NOMO-1 (cell line): ENCODE measurements around the gene ICAM4.

Source experiments
- DNase-seq, 2 experiments: peaks; one replicate each; lab custom pipeline; 2025; ENCODE audit not compliant: unreplicated experiment in 2 of 2; lab: John Stamatoyannopoulos, UW

The ICAM4 gene

GRCh38 chr19:10317045-10317856, 30.5 kb downstream of the ICAM4 start:
- no peak for DNase-seq

DNA sequence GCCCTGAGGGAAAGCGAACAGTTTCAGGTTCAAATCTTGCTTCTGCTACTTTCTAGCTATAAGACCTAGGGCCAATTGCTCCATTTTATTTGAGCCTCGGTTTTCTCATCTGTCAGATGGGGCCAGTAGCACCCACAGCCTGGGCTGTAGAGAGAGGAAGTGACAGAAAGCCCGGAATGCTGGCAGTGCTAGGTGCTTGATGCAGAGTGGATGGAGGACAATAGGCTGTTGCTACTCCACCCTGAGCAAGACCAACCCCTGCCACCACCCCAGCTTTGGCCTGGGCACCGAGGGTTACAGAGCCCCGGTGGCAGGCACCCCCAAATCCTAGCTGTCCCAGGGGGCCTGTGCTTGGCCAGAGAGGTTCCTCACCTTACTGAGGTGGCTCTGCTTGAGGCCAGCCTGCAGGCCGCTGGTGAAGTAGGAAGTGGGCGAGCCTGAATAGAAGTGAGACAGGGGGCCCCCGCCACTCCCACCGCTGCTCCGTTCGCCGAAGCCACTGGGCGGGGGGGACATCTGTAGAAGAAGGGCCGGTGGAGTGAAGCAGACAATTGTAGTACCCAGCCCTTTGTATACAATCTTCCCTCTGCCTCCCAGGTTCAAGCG, 31.2 kb downstream of the ICAM4 start:
- no peak for DNase-seq

DNA sequence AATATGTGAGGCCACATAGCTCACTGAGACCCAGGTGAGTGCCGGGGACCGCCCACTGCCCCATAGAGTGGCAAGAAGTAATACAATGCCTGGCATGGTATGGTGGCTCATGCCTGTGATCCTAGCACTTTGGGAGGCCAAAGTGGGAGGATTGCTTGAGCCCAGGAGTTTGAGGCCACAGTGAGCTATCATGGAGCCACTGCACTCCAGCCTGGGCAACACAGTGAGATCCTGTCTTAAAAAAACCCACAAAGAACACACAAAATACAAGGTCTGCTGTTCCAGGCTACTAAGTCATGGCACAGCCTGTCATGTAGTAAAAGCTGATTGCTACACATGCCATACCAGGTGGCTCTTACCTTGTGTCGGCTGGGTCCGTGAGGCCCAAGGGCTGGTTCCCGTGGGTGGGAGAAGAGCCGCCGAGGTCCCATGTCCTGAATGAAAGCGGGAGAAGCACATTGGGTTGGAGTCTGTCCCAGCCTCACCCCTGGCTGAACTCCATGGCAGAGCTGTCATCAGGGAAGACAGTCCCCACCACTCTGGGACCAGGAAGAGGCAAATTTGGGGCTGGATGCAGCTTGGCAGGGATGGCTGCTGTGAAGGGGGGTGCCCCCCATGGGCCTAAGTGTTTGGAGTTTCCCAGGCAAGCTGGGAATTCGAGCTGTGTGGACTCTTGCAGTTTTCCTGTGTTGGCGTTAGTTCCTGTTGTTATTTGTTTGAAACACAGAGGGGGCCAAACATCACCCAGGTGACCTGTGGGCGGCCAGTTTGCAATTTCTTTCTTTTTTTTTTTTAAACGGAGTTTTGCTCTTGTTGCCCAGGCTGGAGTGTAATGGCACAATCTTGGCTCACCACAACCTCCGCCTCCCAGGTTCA, 32.3 kb downstream of the ICAM4 start:
- DNase-seq, result no peak

DNA sequence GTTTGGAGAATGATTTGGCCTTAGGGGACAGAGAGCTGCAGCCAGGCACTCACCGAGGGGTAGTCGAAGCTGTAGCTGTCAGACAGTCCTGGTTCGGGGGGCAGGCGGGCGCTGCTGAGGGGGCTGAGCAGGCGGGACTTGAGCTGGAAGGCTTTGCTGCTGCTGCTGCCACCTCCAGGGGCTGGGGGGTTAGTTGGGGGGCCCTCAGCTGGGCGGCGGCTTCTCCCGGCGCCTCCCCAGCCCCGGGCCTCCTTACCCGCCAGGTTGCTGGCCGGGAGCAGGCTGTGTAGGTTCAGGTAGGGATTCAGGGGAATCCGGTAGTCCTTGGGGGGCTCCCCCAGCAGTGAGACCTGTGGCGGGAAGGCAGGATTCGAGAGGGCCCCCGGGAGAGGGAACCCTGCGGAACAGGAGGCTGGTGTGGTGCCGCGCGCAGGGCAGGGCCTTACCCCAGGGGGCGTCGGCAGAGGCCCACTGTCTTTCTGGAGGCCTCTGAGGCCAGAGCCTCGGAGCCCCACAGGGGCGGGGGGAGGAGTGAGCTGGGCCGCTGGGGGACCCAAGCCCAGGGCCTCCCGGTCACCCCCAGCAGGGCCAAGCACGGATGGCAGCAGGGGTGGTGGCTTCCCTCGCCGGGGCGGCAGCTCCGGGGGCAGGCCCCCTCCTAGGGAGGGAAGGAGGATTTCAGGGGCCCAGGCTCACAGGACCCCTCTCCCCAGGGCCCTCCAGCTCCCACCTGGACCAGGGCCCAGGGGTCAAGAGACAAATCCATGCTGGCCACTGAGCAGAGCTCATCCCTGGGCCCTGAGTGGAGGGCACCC, 34.1 kb downstream of the ICAM4 start:
- no peak for DNase-seq

DNA sequence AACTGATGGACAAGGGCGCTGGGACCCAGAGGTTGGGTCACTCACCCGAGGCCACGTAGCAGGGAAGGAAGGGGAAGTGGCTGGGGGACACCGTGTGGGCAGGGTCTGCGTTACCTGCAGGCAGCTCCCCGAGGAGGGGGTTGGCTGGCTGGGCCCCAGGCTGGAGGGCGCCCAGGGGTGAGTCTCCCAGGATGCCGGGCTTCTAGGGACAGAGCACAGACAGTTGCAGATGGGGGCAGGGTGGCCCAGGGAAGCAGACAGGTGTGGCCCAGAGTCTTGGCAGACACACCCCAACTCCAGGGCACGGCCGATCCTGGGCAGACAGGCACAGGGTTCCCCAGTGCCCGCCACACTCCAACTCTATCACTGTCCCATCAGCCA, 34.7 kb downstream of the ICAM4 start:
- no peak for DNase-seq

DNA sequence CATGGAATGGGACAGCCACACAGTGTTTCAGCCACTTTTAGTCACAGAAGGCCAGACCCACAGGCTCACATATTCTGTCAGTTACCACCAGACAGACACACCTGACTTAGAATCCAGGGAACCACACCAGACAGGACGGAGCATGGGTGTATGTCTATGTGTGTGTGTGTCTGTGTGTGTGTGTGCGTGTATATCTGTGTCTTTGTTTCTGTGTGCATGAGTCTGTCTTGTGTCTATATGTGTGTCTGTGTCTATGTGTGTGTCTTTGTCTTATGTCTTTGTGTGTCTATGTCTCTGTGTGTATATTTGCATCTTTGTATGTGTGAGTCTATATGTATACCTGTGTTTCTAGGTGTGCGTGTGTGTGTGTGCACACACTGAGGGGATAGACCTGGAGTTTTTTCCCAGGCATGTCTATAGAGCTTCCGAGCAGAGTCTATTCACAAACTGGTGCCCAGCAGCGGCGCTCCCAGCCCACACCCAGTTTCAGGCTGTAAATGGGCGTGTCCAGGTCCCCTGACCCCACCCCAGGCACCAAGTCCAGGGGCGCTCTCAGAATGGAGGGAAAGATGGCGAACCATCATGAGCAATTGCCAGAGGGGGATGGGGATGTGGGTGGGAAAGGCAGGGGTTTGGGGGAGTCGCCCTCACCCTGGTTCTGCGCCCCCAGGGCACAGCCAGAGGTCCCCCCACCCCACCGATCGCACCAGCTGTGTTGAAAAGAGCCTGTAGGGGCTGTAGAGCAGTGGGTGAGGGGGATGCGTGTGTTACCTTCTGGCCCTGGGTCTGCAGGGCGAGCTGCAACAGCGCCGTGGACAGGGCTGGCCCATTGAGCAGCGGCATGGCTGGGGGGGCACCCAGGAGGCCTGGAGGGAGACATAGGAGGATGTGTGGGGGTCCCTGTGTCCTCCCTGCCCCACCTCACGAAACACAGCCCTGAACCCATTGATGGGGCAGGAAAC, 35.4 kb downstream of the ICAM4 start:
- DNase-seq, result no peak

DNA sequence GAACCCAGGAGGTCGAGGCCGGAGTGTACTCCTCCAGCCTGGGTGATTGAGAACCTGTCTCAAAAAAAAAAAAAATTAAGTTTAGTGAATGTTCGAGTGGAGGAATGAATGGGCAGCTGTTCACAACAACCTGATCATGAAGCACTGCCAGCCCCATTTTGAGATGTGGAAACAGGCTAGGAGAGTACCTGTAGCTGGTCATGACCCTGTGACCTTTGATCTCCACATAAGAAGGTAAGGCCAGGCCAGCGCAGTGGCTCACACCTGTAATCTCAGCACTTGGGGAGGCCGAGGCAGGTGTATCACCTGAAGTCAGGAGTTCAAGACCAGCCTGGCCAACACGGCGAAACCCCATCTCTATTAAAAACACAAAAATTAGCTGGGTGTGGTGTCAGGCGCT, 39.0 kb downstream of the ICAM4 start:
- no peak for DNase-seq

GRCh38 chr19:10327793-10328192, 41.0 kb downstream of the ICAM4 start:
- DNase-seq, result no peak

- DNase-seq, result no peak
Observed at GRCh38 chr19:10328558-10329429, 42.0 kb downstream of the ICAM4 start.

DNA sequence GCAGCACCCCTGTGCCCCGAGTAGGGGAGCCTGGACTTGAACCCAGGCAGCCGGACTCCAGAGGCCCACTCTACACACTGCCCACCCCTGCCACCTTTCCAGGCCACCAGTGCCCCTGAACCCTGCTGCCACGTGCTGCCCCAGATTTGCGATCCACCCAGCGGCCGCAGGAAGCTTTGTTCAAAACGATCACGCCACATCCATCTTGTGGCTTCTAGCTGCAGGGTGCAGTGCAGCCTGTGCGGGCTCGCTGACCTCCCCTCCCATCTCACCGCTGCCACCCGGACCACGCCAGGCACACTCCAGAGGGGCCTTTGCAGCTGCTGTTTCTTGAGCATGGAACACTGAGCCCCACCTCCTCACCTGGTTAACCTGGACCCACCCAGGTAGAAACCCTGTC, 42.8 kb downstream of the ICAM4 start:
- no peak for DNase-seq

DNA sequence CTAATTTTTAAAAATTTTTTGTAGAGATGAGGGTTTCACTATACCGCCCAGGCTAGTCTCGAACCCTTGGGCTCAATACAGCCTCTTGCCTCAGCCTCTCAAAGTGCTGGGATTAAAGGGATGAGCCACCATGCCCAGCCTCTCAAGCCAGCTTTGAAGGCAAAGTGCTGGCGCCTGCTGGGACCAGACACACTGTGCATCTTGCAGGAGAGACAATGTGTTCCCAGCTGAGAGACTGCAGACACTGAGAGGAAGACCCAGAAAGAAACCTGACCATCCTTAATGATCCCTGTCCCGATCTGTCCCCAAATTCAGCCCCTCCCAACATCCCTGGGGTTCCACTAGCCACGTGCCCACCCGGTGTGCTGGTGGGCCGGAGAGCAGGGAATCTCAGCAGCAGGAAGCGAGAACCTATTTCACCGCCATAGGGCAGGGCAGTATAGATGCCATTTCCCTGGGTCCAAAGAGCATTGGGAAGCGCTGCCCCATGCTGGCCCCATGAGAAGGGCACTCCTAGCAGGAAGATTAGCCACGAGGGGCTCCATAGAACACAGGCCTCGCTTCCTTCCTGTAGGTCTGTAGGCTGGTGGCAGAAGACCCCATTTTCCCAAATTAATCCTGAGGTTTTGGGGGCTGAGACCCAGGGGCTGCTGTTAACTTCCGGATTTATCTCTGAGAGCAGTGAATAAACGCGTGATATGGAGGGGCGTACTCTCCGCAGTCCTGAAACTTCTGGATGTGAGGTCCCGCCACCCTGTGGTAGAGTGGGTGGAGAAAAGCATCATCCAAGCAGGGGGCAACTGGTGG, 45.6 kb downstream of the ICAM4 start:
- no peak for DNase-seq

DNA sequence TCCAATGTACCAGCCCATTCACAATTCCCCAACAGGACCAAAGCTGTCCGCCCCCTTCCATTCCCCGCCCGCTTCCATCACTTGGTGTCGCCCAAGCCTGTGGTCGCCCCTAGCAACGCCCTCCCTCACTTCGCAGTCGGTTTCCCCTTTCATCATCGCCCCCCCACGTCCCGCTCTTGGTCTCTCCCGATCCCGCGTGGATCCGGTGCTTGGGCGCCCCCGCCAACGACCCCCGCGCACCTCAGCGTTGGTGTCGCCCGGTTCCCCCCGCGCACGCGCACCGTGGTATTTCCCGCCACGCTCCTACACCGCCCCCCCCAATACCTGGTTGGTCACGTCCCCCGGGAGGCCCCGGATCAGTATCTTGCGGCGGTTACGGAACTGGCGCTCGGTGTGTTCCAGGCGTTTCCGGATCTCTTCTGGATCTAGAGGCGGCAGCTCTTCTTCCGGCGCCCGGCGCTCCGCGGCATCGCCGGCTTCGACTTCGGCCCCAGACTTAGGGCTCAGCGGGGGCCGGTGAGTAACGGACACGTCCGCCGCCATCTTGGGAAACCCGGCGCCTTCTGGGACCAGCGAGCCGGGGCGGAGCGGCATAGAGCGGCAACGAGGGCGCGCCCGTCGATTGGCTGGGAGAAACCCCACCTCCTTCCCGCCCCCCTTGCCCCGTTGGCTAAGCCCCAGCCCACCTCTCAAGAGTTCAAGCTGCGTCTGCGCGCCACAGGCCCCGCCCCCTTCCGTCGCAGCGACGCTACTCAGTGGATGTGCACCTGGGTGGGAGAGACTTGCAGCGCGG, 46.4 kb downstream of the ICAM4 start, which contains the start of gene RAVER1:
RAVER1 (minus strand) TSS at position 565 of the 793 bp plus-strand sequence; CDS start at position 543, 22 bp downstream.
- peak; percentile 94 for DNase-seq

DNA sequence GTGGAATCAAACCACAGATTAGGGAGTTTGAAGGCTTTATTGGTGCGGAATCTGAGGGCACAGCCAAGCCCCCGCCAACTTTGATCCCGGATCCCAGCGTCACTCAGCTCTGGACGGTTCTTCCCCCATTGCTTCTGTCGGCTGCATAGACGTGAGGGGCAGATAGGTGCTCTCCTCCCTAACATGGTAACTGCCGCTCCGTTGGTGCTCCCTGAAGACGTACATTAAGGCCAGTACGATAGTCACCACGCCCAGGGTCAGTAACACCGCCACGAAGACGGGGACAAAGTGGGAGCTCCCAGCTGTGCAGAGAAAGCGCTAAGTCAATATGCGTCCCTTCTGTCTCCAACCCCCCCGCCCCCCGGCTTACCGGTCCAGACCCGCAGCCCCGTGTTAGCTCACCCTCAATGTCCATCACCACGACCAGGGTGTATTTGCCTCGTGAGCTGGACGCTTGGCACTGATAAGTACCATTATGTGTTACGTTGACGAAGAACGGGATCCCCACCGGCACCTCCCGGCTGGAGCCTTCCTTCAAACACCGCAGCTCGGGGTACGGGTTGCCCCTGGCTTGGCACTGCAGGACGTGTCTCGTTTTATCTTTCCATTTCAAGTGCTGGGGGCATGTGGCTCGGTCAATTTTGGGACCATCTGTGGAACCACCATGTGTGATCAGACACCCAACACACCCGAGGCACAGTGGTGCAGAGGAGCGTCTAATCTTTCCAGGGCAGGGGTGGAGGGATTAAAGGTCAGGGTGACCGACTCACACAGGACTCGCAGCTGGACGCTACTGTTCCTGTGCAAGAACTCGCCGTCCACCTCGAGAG, 47.2 kb downstream of the ICAM4 start:
- no peak for DNase-seq

DNA sequence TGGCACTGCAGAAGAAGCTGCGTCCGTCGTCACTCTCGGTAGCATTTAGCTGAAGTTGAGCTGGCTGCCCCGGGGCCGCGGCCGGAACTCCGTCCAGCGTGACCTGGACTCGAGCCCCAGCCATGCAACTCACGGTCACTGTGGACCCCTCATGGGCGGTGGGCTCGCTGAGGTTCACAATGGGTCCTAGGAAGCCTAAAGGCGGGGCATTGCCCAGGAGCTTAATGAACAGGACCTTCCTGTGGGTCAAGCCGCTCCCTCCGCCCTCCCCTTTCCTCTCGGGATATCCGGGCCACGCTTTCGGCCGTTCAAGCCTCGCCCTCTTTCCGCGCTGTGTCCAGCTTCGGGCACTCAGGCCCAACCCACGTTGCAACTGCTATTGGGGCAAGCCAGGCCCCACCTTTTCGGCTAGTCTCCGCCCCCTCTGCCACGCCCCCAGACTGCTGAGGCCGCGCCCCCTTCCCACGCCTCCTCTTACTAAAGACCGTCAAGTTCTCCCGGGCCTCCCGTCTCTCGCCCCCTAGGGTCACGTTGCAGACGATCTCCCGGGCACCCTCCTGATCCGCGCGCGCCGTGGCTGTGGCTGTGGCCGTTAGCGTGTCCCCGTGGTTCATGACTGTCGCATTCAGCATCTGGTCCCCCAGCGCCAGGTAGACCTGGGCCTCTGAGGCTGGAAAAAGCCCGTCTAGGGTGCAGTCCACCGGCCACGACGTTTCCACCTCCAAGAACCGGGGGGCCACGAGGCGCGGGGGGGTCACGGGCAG, 48.0 kb downstream of the ICAM4 start:
- DNase-seq, result peak; percentile 79 to 84

GRCh38 chr19:10335352-10335985, 48.7 kb downstream of the ICAM4 start:
- no peak for DNase-seq
